ENCODE measurements around the gene NASP.
"Not testable (repeated sequence)": the region's sequence is repeated elsewhere in the genome, so short reads cannot be mapped to it uniquely, and the experiment has no call there.

Gene NASP

DNA sequence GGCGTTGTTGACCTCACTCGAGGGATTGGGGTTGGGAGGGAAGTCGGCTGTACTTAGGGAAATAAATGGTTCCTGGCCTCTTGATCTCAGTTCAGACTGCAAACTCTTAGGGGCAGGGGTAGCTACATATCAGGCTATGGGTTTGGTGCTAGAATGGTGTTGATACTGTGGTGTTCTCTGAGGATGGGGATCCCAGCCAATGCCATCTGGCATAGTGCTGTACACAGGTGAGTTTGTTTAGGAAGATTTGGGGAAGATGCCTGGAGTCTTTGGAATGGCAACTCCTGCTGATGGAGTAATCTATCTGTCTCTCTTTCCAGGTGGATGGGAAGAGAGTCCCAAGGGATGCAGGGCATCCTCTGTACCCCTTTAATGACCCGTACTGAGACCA, 14.3 kb upstream of the NASP start:
- no peak for DNase-seq (ENCODE audit: low read depth, low spot score)
- H3K27ac ChIP-seq: no peak overlapping the region

DNA sequence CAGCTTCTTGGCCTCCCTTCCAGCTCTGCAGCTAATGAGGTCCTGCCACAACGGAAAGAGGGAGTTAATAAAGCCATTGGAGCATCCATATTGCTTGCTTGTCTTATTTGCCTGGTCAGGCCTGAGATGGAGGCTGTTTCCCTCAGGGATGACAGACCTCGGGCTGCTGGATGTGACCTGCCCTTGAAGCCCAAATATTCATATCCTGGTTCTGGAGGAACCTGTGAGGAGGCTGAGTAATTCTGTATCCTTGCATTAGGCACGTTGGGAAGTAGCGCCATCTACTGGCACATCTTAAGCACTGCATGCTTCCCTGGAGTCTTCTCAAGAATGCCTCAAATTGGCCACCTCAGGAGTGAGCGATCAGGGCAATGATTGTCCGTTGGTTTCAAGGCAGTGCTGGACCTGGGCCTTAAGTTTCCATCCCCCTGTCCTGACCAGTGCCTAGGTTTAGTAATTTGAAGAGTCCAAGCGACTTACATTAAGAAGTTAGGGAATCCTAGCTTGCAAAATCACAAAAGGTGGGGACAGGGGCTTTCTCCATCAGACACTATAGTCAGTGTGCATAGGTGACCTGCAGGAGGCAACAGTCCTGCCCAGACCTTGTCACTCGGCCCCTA, 13.8 kb upstream of the NASP start:
- H3K27ac ChIP-seq: no peak overlapping the region
- DNase-seq (ENCODE audit: low read depth, low spot score): no peak

DNA sequence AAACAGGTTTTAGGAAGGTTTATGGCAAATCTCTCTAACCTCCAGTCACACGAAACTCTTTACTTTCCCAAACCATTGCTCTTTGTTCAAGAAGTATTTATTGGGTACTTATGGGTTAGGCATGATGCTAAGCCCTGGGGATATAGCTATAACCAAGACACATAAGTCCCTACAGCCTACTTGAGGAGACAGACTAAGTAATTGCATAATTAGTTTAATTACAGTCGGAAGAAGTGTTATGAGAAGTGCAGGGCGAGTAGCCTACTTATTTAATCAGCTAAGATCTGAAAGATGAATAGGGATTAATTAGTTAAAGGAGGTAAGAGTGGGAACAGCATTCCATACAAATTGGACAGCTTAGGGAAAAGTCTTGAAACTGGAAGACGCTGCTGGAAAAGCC, 13.2 kb upstream of the NASP start:
- no peak overlapping the region for H3K27ac ChIP-seq
- DNase-seq (ENCODE audit: low read depth, low spot score): no peak

DNA sequence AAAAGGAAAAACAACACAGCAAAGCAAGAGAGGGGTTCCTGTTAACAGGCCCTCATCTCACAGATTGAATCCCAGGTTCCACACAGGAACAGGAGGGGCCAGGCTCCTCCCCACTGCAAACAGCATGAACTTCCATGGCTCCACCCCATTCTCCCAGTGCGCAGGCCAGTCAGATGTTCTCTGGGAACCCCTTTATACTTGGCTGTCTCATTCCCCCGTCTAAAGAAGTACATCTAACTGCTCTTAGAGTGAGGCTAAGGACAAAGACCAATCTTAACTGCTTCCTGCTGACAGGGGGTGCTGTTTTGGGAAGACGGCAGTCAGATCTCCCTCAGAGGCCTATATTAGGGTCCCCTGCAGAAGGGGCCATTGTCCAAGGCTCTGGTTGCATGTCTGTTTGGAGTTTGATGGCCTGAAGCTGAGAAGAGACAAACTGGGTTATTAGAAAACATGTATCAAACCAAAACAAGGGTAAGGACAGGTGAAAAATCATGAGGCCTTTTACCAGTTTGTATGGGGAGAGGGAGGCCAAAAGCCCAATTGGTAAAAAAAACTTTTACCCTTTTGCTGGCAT, 10.5 kb upstream of the NASP start:
- no peak for DNase-seq (ENCODE audit: low read depth, low spot score)
- H3K27ac ChIP-seq: no peak overlapping the region

DNA sequence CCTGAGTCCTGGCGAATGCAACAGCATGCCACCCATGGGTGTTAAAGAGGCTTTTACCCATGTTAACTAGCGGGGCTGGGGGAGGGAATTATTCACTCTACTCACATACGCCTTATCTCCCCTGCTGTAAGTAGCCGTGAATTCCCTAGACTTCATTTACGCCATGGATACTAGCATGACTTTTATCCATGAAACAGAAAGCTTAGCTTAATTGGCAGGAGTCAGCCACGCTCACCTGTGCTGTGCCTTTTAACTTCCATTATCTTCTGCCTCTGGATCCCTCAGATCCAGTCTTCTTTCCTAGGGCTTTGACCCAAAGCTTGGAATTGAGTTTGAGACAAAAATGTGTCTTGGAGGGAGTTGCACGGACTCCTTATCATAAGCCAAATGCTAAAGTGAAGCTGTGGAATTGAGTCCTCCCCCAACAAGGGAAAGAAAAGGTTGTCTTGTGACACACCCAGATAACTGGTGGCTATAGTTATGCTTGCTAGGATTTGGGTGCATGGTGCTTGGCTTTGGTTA, 9.7 kb upstream of the NASP start:
- DNase-seq (ENCODE audit: low read depth, low spot score): no peak
- H3K27ac ChIP-seq: no peak overlapping the region

DNA sequence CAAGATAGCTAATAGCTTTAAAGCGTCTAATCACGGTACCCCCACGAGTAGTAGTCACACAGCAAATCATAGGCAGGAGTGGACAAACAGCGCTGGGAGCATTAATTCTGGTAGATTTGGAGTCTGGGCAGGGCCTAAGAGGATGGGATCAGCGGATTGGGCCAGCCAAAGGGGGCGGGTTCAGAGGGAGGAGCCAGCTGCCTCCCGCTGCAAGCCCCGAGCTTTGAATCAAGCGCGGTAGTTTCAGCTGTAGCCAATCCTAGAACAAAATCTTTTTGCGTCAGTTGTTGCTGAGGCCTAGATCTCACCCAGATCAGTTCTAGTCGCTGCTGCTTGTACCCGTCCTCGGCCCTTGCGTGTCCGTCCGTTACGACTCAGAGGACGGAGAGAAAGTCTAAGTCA, 576 bp upstream of the NASP start:
- DNase-seq (ENCODE audit: low read depth, low spot score): peak; percentile 86
- peak overlapping the region; percentile 69 for H3K27ac ChIP-seq

DNA sequence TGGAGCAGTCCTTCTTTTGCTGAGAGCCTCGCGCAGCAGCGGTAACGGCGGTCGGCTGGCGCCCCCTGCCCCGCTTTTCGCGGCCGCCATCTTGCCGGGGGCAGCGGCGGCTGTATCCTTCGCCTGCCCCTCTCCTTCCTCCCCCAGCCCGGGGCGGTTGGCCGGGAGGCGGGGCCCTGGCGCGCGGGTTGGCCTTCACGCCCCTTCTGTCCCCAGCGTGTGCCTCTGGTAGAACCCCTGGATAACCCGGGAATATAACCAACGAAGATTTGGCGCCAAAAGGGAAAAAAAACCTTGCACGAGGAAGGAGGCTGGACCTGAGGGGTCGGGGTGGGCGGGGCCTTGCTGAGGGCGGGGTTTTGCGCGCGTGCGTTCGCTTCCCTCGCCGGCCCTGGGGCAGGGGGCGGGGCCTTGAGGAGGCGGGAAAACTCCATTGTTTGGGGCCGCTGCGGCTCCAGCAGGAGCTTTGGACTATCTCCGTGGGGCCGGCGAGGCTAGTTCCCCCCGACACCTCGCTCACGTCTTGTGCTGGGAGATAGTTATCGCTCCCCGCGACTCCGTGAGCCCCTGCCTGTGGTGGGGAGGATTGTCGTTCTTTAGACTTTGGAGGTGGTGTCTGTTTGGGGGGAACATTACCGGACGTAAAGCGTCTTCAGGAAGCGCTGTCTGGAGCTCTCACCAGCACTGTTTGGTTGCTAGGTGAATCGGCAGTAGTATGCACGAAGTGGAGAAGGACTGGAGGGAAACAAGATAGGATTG, 689 bp downstream of the NASP start:
- peak overlapping the region; percentile 69 for H3K27ac ChIP-seq
- no peak for DNase-seq (ENCODE audit: low read depth, low spot score)

DNA sequence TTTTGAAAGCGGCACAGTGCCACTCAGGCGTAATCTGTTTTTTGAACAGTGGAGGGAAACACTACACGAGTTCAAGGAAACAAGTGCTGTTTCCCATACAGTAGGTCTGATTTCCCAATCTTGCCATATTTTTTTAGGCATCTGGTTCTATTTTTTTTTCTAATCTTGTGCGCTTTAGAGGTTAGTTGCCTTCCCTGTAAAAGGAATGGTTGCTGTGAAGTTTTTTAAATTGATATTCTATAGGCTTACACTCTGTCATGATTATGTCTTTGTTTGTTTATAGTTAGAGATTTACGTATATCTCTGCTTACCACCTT, 1.2 kb downstream of the NASP start:
- H3K27ac ChIP-seq: no peak overlapping the region
- DNase-seq (ENCODE audit: low read depth, low spot score): no peak

DNA sequence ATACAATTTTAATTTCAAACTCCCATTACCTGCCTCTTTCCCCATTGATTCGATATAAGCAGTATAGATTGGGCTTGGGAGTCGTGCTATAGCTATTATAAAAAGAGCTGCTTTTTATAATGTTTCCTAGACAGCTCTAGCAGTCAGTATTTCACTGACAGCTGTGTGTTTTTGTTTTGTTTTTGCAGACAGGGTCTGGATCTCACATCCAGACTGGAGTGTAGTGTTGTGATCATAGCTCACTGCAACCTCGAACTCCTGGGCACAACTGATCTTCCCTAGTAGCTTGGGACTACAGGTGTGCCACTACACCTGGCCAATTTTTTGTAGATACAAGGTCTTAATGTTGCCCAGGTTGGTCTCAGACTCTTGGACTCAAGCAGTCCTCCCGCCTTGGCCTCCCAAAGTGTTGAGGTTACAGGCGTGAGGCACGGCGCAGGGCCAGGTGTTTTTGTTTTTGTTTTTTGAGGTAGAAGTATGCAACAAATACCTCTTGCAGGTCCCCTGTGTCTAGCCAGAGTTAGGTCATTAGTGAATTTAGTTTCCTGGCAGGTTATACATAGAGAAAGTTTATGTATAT, 1.7 kb downstream of the NASP start:
- no peak for DNase-seq (ENCODE audit: low read depth, low spot score)
- no peak overlapping the region for H3K27ac ChIP-seq

DNA sequence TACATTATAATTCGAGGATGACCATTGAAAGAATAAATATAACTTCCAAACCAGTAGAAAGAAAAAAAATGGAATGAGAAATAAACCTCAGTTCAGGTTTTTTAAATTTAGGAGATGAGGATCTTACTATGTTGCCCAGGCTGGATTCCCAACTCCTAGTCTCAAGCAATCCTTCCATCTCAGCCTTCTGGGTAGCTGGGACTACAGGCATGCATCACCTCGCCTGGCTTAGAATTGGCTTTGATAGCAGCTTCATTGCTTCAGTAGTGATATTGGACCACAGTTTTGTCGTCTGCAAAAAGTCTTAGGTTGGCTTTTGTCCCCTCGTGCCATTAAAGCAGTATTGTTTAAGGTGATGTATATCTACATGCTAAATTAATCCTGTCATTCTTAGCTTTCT, 2.9 kb downstream of the NASP start:
- no peak for DNase-seq (ENCODE audit: low read depth, low spot score)
- H3K27ac ChIP-seq: no peak overlapping the region

DNA sequence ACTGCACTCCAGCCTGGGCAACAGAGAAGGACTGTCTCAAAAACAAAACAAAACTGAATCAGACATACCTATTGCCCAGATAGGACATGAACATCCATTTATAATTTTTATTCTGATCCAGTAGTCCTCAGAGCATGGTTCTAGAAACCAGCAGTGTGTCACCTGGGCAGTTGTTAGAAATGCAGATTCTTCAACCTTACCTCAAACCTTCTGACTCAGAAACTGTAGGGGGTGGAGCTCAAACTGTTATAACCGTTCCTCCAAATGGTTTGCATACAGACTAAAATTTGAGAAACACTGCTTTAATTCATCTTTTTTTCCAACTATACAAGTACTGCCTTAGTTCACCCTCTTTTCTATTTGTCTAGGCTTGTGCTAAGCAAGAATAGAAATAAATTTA, 6.0 kb downstream of the NASP start:
- no peak for DNase-seq (ENCODE audit: low read depth, low spot score)
- peak overlapping the region; percentile 34 for H3K27ac ChIP-seq

DNA sequence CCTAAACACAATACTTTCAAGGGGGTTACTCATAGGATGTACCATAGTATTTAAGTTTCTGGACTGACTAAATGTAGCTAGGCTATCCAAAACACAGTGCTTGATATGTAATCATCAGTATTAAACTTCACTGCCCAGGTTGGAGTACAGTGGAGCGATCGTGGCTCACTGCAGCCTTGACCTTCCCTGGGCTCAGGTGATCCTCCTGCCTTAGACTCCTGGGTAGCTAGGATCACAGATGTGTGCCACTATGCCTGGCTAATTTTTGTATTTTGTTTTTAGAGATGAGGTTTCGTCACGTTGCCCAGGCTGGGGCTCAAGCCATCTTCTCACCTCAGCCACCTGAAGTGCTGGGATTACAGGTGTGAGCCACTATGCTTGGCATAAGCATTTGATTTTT, 10.6 kb downstream of the NASP start:
- no peak overlapping the region for H3K27ac ChIP-seq
- no peak for DNase-seq (ENCODE audit: low read depth, low spot score)

DNA sequence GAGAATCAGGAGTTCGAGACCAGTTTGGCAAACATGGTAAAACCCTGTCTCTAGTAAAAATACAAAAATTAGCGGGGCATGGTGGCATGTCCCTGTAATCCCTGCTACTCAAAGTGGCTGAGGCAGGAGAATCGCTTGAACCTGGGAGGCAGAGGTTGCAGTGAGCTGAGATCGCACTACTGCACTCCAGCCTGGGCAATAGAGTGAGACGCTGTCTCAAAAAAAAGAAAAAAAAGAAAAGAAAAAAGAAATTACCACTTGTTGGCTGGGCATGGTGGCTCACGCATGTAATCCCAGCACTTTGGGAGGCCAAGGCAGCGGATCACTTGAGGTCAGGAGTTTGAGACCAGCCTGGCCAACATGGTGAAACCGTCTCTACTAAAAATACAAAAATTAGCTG, 12.9 kb downstream of the NASP start:
- not testable (repeated sequence) for DNase-seq (ENCODE audit: low read depth, low spot score); H3K27ac ChIP-seq

DNA sequence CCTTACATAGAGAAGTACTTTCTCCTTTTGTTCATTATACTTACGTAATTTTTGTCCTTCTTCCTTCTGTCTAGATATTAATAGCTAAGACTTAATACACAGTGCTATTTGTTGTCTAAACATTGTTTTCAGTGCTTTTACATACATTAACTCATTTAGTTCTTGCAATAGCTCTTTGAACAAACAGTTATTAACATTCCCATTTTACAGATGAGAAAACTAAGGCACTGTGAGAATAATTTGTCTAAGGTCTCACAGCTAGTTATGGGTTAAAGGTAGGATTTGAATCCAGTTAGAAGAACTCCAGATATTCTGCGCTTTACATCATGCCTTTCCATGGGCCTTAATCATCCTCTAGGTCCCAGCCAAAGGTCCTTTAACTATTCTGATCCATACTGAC, 20.4 kb downstream of the NASP start:
- DNase-seq (ENCODE audit: low read depth, low spot score): no peak
- no peak overlapping the region for H3K27ac ChIP-seq

DNA sequence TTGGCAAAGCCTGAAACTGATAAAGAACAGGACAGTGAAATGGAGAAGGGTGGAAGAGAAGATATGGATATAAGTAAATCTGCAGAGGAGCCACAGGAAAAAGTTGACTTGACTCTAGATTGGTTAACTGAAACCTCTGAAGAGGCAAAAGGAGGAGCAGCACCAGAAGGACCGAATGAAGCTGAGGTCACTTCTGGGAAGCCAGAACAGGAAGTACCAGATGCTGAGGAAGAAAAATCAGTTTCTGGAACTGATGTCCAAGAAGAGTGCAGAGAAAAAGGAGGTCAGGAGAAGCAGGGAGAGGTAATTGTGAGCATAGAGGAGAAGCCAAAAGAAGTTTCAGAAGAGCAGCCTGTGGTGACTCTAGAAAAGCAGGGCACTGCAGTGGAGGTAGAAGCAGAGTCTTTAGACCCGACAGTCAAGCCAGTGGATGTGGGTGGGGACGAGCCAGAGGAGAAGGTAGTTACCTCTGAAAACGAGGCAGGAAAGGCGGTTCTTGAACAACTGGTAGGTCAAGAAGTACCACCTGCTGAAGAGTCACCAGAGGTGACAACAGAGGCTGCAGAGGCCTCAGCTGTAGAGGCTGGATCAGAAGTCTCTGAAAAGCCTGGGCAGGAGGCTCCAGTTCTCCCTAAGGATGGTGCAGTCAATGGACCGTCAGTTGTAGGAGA, 23.7 kb downstream of the NASP start:
- no peak for DNase-seq (ENCODE audit: low read depth, low spot score)
- no peak overlapping the region for H3K27ac ChIP-seq

DNA sequence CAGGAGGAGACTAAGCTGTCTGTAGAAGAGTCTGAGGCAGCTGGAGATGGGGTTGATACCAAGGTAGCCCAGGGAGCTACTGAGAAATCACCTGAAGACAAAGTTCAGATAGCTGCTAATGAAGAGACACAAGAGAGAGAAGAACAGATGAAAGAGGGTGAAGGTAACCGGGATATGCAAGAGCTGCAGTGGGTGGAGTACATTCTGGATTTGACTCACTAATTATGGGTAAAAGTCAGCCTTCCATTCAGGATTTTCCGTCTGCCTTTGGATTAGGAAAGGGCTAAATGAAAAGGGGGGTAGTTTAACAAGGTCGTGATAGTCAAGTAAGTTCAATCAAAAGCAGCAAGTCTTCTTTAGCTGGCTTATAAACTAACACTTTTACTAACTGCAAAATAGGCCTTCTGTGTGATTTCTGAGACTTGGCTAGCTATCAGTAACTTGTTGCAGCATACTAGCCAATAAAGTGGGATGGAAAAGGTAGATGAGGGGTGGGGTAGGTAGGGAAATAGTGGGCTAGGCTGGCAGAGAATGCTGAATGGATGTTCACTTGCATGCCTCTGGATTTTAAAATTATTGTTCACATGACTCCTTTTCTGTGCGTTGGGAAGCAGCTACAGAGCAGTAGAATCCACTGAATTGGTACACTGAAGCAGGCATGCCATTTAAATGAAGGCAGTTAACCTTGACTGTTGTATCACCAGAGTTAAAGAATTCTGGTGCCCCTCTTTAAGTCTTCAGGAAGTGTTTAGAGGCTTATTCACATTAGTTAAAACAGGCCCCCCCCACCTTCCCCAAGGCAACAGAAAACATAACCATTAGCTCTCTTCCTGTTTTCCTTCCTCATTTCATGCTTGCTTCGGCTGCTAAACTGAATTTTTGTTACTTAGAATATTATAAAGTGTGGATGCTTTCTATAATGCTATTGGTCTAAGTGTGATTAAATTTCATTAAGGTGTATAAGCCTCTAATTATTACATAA, 24.6 kb downstream of the NASP start:
- no peak overlapping the region for H3K27ac ChIP-seq
- no peak for DNase-seq (ENCODE audit: low read depth, low spot score)

DNA sequence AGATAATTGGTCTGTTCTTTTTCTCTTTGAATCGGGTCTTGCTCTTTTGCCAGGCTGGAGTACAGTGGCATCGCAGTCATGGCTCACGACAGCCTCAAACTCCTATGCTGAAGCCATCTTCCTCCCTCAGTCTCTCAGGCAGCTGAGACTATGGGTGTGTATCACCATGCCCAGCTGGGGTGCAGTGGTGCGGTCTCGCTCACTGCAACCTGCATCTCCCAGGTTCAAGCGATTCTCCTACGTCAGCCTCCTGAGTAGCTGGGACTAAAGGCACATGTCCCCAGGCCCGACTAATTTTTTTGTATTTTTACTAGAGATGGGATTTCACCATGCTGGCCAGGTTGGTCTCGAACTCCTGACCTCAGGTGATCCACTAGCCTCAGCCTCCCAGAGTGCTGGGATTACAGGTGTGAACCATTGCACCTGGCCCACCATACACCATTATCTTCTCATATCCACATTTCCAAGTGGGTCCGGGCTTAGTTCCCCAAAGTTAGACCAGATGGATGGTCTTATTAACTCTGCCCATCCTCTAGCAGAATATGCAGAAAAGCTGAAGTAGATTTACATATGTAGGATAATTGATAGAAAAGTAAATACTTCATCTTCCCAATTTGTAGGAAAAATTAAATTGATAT, 26.9 kb downstream of the NASP start:
- no peak for DNase-seq (ENCODE audit: low read depth, low spot score)
- H3K27ac ChIP-seq: no peak overlapping the region

DNA sequence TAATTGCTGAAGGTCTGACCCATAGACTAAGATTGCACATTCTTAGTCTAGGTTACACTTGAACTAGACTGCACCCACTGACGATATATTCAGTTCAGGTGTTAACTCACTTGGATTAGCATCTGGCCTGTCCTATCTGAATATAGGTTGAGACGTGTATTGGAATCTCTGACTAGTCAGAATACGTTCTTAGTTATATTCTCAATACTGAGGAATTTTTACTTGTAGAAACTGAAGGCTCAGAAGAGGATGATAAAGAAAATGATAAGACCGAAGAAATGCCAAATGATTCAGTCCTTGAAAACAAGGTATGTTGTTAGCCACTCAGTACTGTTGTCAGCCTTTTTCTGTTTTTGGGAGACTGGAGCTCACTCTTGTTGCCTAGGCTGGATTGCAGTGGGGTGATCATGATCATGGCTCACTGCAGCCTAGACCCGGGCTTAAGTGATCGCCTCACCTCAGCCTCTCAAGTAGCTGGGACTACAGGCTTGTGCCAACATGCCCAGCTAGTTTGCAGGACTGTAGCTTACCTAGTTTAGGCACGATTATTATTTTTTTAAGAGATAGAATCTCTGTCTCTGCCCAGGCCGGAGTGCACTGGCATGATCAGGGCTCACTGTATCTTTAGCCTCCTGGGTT, 29.2 kb downstream of the NASP start:
- H3K27ac ChIP-seq: peak overlapping the region; percentile 75
- DNase-seq (ENCODE audit: low read depth, low spot score): peak; percentile 52

DNA sequence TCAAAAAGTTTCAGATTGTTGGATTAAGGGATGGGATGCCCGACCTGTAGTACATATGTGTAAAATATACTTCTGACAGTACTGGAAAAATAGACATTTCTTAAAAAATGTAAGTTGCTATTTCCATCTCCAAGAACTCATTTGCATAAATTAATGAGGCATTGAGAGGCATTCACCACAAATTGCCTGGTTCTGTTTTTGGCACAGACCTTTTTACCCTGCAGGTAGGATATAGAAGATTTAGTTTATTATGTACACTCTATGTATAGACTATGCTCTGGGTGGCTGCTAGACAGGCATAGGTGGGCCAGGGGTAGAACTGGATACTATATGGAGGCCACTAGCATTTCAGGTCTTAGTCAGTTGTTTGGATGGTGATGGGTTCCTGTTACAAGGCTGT, 32.0 kb downstream of the NASP start:
- no peak overlapping the region for H3K27ac ChIP-seq
- DNase-seq (ENCODE audit: low read depth, low spot score): no peak
